ENCODE measurements around the gene SIRT5. TPM values are rescaled to one million over a fixed set of nuclear protein-coding genes. Genes with fewer than 3 reads are reported as not detected.

Gene SIRT5
- total RNA-seq, 1 donor from 2014 or later, result 7.1 TPM

- H3K4me1 ChIP-seq, result no peaks in the 10 kb centered on the region
- no peaks in the 10 kb centered on the region for H3K9me3 ChIP-seq
- intact Hi-C loops (cut with DNase I), result no loop called here
- no peaks in the 10 kb centered on the region for H3K36me3 ChIP-seq
- no peak overlapping the region for H3K27ac ChIP-seq
- no peak overlapping the region for H3K4me3 ChIP-seq
- DNase-seq (ENCODE audit: extremely low spot score in 2 of 2), result no peak
- TF ChIP-seq POLR2A (IDR thresholded peaks at IDR 0.05) (no peak), CTCF (IDR thresholded peaks at IDR 0.05) (no peak), POLR2AphosphoS5 (IDR thresholded peaks at IDR 0.05; ENCODE audit: insufficient read depth in 1 of 2, low read depth in 1 of 2) (no peak)
- H3K27me3 ChIP-seq, result no peaks in the 10 kb centered on the region
Observed at GRCh38 chr6:13565921-13566320, 8.5 kb upstream of the SIRT5 start.

DNA sequence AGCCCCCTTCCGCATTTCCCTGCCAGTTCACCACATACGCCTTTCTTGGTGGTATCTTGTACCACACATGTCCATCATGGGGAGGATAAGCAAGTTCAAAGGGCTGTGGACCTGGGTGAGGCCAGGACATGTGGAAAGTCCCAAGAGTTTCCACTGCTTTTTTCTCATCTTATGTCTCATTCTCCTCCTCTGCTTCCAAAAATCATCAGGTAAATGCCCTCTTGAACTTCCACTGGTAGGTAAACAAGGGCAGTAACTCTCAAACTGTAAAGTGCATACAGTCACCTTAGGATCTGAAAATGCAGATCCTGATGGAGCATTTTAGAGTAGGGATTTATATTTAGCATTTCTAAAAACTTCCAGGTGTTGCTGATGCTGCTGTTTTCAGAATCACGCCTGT, 7.9 kb upstream of the SIRT5 start:
- H3K27me3 ChIP-seq, result no peaks in the 10 kb centered on the region
- H3K4me1 ChIP-seq, result no peaks in the 10 kb centered on the region
- no peak for DNase-seq (ENCODE audit: extremely low spot score in 2 of 2)
- H3K4me3 ChIP-seq, result no peak overlapping the region
- TF ChIP-seq POLR2A (IDR thresholded peaks at IDR 0.05) (no peak), POLR2AphosphoS5 (IDR thresholded peaks at IDR 0.05; ENCODE audit: insufficient read depth in 1 of 2, low read depth in 1 of 2) (no peak), CTCF (IDR thresholded peaks at IDR 0.05) (no peak)
- no peaks in the 10 kb centered on the region for H3K9me3 ChIP-seq
- no peak overlapping the region for H3K27ac ChIP-seq
- H3K36me3 ChIP-seq, result no peaks in the 10 kb centered on the region
- intact Hi-C loops (cut with DNase I), result no loop called here

DNA sequence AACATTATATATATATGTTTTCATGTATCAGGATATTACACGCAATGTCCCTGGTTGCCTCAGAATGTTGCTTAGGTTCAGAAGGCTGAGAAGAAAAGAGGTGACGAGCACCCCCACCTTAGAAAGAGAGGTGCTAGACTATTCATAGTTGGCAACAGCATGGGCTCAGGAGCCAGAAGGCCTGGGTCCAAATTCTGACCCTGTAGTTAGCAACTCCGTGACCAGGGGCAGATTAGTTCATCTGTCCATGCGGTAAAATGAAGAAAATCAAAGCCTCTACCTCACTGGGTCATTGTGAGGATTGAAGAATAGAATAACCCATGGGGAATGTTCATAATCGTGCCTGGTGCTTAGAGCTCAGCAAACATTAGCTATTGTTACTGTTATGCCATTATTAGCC, 5.4 kb upstream of the SIRT5 start:
- Histone ChIP-seq H3K9me3 (no peaks in the 10 kb centered on the region), H3K27ac (no peak overlapping the region), H3K4me1 (no peaks in the 10 kb centered on the region), H3K27me3 (no peaks in the 10 kb centered on the region), H3K36me3 (no peaks in the 10 kb centered on the region), H3K4me3 (no peak overlapping the region)
- intact Hi-C loops (cut with DNase I), result no loop called here
- TF ChIP-seq POLR2A (IDR thresholded peaks at IDR 0.05) (no peak), POLR2AphosphoS5 (IDR thresholded peaks at IDR 0.05; ENCODE audit: insufficient read depth in 1 of 2, low read depth in 1 of 2) (no peak), CTCF (IDR thresholded peaks at IDR 0.05) (no peak)
- no peak for DNase-seq (ENCODE audit: extremely low spot score in 2 of 2)

GRCh38 chr6:13572240-13572639, 2.2 kb upstream of the SIRT5 start:
- H3K27me3 ChIP-seq, result no peaks in the 10 kb centered on the region
- no peaks in the 10 kb centered on the region for H3K36me3 ChIP-seq
- H3K4me3 ChIP-seq, result no peak overlapping the region
- no peak overlapping the region for H3K27ac ChIP-seq
- TF ChIP-seq POLR2AphosphoS5 (IDR thresholded peaks at IDR 0.05; ENCODE audit: insufficient read depth in 1 of 2, low read depth in 1 of 2), result no peak
- TF ChIP-seq POLR2A (IDR thresholded peaks at IDR 0.05), result no peak
- TF ChIP-seq CTCF (IDR thresholded peaks at IDR 0.05), result no peak
- H3K9me3 ChIP-seq, result no peaks in the 10 kb centered on the region
- DNase-seq (ENCODE audit: extremely low spot score in 2 of 2), result no peak
- intact Hi-C loops (cut with DNase I), result no loop called here
- peaks cover 11% of the 10 kb centered on the region for H3K4me1 ChIP-seq

DNA sequence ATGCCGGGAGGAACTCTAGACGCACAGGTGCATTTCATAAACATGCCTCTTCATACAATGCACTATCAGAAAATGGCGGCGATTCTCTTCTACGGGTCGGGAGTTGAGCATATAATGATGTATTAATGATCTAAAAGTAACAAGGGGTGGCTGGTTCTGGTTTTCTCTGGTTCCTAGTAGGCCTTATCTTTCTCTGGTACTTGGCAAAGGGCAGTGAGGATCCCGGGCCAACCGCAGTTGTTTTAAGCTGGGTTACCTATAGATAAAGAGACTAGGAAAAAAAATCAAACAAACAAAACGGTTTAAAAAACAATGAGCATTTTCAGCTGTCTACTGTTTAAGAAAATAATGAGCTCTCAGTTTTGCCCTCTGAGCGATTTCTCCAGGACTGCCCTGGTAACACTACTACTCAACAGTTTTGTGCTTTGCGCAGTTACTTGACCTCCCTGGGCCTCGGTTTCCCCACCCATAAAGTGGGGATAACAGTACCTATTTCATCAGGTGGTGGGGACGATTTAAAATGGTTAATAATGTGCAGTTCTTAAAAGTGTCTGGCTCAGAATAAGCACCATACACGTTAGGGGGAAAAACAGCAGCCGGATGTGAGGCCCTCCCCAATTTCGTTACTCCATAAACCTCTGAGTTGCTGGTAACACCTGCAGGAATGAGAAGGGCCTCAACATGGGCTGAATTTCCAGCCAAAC, 1.3 kb upstream of the SIRT5 start:
- H3K36me3 ChIP-seq, result no peaks in the 10 kb centered on the region
- no peaks in the 10 kb centered on the region for H3K9me3 ChIP-seq
- DNase-seq (ENCODE audit: extremely low spot score in 2 of 2), result no peak
- peaks cover 11% of the 10 kb centered on the region for H3K4me1 ChIP-seq
- no peak for TF ChIP-seq POLR2AphosphoS5 (IDR thresholded peaks at IDR 0.05; ENCODE audit: insufficient read depth in 1 of 2, low read depth in 1 of 2)
- no peak for TF ChIP-seq CTCF (IDR thresholded peaks at IDR 0.05)
- no peak for TF ChIP-seq POLR2A (IDR thresholded peaks at IDR 0.05)
- intact Hi-C loops (cut with DNase I), result no loop called here
- H3K4me3 ChIP-seq, result peak overlapping the region; percentile 82 to 91
- H3K27ac ChIP-seq, result peak overlapping the region; percentile 94
- H3K27me3 ChIP-seq, result no peaks in the 10 kb centered on the region

Data from vagina (tissue), 2 donors.